PC-3 (cell line): ENCODE data around the gene FERMT3.

ENCODE experiments used
- CTCF ChIP-seq: fragments of 300-600 bp; sonication (generic); conservative IDR thresholded peaks from 2 replicates; pipeline ENCODE4 v1.5.1; 2017; ENCODE audit warnings: antibody characterized with exemption, low read depth, mild to moderate bottlenecking, low read length
- EZH2phosphoT487 ChIP-seq: fragments of 300-600 bp; sonication (generic); IDR thresholded peaks from 2 replicates; pipeline ENCODE4 v1.6.1; 2018; ENCODE audit warnings: mild to moderate bottlenecking, antibody characterized with exemption, low read length, borderline replicate concordance

DNA sequence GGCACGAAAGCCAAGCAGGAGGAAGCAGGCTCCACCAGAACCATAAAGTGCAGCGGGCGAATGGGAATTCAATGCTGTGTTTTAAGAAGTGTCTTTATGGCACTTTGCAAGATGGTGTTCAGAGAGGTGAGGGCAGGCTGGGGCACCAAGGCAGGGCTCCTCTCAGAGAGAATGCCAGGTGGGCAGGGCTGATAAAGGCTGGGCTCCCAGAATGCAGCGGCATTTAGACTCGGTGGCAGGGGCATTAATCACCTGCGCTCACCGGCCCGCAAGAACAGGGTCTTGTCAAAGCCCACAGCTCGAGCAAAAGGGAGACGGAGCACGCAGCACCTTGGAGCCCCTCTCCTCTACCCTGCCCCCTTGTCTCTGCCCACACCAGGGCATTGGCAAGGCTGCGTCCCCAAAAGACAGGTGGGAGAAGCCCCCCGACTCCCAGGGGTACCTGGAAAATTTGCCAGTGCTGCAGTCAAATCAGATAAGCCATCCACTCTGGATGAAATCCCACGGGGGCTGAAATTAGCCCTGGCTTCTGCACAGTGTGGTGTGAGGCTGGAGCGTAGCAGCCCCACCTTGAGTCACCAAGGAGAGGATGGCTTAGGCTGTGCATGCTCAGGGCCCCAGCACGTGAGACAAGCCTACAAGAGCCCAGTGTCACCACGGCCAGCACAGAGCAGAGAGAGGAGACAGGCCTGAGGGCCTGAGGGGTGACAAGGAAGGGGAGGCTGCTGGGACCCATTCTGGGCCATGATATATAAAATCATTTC lies 48.7 kb upstream of the FERMT3 start:
- no peak for TF ChIP-seq CTCF
- no peak for TF ChIP-seq EZH2phosphoT487
